Mucosa of stomach (tissue), 1 donor: ENCODE data around the gene DENND4B.
A peak's percentile ranks its signal among the peaks of the same experiment; 100 is the strongest.
"Not testable (repeated sequence)": the region's sequence is repeated elsewhere in the genome, so short reads cannot be mapped to it uniquely, and the experiment has no call there.

Experiments
- H3K27me3 ChIP-seq: one replicate; pipeline ENCODE4 v1.7.0; 2013; ENCODE audit warnings: mild to moderate bottlenecking, low read length; ENCODE audit not compliant: control insufficient read depth, insufficient read depth
- H3K36me3 ChIP-seq: one replicate; pipeline ENCODE4 v1.7.0; 2013; ENCODE audit warnings: low read length; ENCODE audit not compliant: control insufficient read depth, insufficient read depth
- H3K4me1 ChIP-seq: one replicate; pipeline ENCODE4 v1.7.0; 2013; ENCODE audit warnings: mild to moderate bottlenecking, low read length; ENCODE audit not compliant: control insufficient read depth, insufficient read depth
- H3K4me3 ChIP-seq: one replicate; pipeline ENCODE4 v1.7.0; 2013; ENCODE audit warnings: low read length
- H3K9ac ChIP-seq: one replicate; pipeline ENCODE4 v1.7.0; 2013; ENCODE audit warnings: mild to moderate bottlenecking, low read length, moderate library complexity
- H3K9me3 ChIP-seq: one replicate; pipeline ENCODE4 v1.7.0; 2013; ENCODE audit warnings: mild to moderate bottlenecking, low read length, moderate library complexity; ENCODE audit not compliant: control insufficient read depth
- donor health status: Pancreatic carcinoma.

The DENND4B gene

DNA sequence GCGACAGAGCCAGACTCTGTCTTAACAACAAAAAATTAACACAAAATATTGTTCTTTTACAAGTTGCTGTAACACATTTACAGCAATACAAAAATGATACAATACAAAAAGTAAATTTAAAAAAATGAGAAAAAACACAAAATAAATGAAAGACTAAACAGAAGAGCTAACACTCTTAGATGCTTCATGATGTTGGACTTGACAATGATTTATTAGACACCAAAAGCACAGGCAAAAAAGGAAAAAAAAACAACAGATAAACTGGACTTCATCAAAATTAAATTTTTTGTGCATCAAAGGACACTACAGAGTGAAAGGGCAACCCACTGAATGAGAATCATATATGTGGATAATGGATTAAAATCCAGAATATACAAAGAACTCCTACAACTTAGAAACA is 40.1 kb downstream of the DENND4B start:
- no peak overlapping the region for H3K4me3 ChIP-seq
- H3K36me3 ChIP-seq: no peaks in the 10 kb centered on the region
- H3K9ac ChIP-seq: no peak overlapping the region
- no peaks in the 10 kb centered on the region for H3K4me1 ChIP-seq
- H3K9me3 ChIP-seq: no peaks in the 10 kb centered on the region
- no peaks in the 10 kb centered on the region for H3K27me3 ChIP-seq

- not testable (repeated sequence) for H3K9ac ChIP-seq, H3K27me3 ChIP-seq, H3K36me3 ChIP-seq, H3K4me1 ChIP-seq, H3K4me3 ChIP-seq, H3K9me3 ChIP-seq
These were observed 40.6 kb downstream of the DENND4B start for GRCh38 chr1:153905908-153906307.

DNA sequence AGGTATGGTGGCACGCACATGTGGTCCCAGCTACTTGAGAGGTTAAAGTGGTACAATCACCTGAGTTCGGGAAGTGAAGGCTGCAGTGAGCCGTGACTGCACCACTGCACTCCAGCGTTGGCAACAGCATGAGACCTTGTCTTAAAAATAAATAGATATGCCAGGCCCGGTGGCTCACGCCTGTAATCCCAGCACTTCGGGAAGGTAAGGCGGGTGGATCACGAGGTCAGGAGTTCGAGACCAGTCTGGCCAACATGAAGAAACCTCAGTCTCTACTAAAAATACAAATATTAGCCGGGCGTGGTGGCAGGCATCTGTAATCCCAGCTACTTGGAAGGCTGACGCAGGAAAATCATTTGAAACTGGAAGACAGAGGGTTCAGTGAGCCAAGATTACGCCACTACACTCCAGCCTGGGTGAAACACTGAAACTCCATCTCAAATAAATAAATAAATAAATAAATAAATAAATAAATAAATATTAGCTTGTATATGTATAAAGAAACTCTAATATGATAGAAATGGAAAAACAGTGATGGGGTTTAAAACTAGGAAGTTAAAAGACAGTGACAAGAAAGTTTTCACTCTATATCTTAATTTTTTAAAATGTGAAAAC is 42.6 kb downstream of the DENND4B start:
- Histone ChIP-seq H3K4me1 (no peaks in the 10 kb centered on the region), H3K9ac (no peak overlapping the region), H3K4me3 (no peak overlapping the region), H3K9me3 (no peaks in the 10 kb centered on the region), H3K36me3 (no peaks in the 10 kb centered on the region), H3K27me3 (no peaks in the 10 kb centered on the region)

DNA sequence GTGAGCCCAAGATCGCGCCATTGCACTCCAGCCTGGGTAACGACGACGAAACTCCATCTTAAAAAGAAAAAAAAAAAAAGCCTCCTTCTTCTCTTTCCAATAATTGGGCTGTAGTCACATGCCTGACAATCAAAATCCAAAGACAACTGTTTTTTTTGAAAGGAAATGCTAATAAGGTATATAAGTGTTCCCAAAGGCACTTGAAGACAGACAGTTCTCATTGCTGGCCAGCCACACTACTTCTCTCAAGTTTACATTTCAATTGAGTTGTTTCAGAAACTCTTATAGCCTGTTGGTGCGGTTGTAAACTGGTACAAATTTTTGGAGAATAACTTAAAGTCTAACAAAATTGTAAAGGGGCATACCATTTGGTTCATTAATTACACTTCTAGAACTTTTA is 47.0 kb downstream of the DENND4B start:
- H3K27me3 ChIP-seq: no peaks in the 10 kb centered on the region
- H3K9ac ChIP-seq: no peak overlapping the region
- no peaks in the 10 kb centered on the region for H3K9me3 ChIP-seq
- H3K4me3 ChIP-seq: no peak overlapping the region
- no peaks in the 10 kb centered on the region for H3K4me1 ChIP-seq
- H3K36me3 ChIP-seq: no peaks in the 10 kb centered on the region

DNA sequence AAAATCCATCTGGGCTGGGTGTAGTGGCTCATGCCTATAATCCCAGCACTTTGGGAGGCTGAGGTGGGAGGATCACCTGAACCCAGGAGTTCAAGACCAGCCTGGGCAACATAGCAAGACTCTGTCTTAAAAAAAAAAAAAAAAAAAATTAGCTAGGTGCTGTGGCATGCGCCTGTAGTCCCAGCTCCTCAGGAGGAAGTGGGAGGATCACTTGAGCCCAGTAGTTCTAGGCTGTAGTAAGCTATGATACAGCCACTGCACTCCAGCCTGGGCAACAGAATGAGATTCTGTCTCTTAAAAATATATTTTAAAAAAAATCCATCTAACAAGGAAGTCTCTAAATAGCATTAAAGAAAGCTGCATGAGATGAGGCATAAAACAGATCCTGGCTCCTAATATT is 50.7 kb downstream of the DENND4B start:
- not testable (repeated sequence) for H3K9me3 ChIP-seq, H3K4me1 ChIP-seq, H3K36me3 ChIP-seq, H3K27me3 ChIP-seq, H3K4me3 ChIP-seq, H3K9ac ChIP-seq

DNA sequence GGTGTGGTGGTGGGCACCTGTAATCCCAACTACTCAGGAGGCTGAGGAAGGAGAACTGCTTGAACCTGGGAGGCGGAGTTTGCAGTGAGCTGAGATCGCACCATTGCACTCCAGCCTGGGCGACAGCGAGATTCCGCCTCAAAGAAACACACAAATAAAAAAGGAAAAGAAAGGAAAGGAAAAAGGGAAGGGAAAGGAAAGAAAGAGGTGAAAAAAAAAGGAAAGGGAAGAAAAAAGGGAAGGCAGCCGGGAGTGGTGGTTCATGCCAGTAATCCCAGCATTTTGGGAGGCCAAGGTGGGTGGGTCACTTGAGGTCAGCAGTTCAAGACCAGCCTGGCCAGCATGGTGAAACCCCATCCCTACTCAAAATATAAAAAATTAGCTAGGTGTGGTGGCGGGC is 55.5 kb downstream of the DENND4B start:
- H3K9me3 ChIP-seq, H3K27me3 ChIP-seq, H3K36me3 ChIP-seq, H3K4me3 ChIP-seq, H3K9ac ChIP-seq: not testable (repeated sequence)
- H3K4me1 ChIP-seq: peaks cover 13% of the 10 kb centered on the region

DNA sequence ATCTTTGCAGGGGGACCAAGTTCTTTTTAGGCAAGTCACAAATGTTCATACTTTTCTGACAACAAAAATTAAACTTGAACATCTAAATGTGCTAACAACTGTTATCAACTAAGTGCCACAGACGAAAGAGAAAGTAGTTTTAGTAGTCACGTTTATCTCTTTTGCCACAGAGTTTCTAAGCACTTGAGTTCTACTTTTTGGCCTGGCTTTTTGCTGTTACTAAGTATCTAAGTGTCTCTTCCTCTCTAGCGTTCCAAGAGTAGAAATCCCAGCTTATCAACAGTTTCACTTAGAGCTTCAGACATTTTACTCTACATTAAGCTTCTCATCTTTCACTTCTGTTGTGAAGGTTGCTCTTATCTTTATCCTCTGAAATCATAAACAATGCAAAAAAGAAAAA is 58.0 kb downstream of the DENND4B start:
- peaks cover 13% of the 10 kb centered on the region for H3K4me1 ChIP-seq
- H3K27me3 ChIP-seq: no peaks in the 10 kb centered on the region
- H3K9ac ChIP-seq: no peak overlapping the region
- no peak overlapping the region for H3K4me3 ChIP-seq
- H3K9me3 ChIP-seq: no peaks in the 10 kb centered on the region
- H3K36me3 ChIP-seq: no peaks in the 10 kb centered on the region

- H3K36me3 ChIP-seq: no peaks in the 10 kb centered on the region
- H3K4me3 ChIP-seq: no peak overlapping the region
- H3K27me3 ChIP-seq: no peaks in the 10 kb centered on the region
- H3K4me1 ChIP-seq: peaks cover 29% of the 10 kb centered on the region
- H3K9me3 ChIP-seq: no peaks in the 10 kb centered on the region
- no peak overlapping the region for H3K9ac ChIP-seq
These were observed 60.4 kb downstream of the DENND4B start for GRCh38 chr1:153886127-153886526.

DNA sequence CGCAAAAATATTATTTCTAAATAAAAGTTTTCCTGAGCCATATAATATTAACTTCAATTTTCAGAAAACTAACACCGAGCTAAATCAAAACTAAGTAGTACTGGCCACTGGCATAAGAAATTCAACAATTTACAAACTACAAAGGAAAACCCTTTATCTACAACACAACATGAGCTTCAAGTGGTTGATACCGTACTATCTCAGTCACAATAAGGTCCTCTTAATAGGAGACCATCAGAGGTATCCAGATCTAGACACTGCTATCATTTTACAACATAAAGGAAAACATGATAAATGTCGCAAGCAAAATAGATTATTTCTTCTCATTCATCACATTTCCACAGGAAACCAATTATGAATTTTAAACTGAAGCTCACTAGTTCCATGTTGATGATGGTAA is 63.3 kb downstream of the DENND4B start:
- no peaks in the 10 kb centered on the region for H3K27me3 ChIP-seq
- no peak overlapping the region for H3K9ac ChIP-seq
- no peaks in the 10 kb centered on the region for H3K36me3 ChIP-seq
- H3K4me1 ChIP-seq: peaks cover 27% of the 10 kb centered on the region
- no peaks in the 10 kb centered on the region for H3K9me3 ChIP-seq
- no peak overlapping the region for H3K4me3 ChIP-seq

DNA sequence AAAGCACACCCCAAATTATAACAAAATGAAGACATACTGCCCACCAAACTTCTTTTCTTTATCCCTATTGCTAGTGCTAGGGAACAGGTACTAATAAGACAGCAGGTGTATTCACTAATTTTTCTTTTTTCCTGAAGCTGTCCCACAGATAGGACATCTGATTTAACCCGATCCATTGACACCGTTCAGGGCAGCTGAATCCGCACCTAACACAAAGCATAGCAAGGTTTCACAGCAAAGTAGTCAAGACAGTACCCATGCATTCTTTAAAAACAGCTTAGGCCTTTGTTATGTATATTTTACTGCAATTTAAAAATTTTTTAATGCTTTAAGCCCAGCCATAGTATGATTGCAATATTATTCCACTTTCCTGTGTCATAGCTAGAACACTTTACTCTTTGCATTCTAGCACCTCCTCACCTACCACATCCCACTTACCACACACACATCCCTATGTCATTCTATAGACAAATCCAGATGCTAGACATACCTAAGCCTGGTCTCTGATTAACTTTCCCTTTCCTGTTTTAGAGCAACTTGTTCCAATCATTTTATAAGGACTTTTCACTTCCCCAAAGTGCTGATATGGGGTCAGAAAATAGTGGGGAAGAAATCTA is 64.1 kb downstream of the DENND4B start:
- Histone ChIP-seq H3K36me3 (no peaks in the 10 kb centered on the region), H3K9me3 (no peaks in the 10 kb centered on the region), H3K27me3 (no peaks in the 10 kb centered on the region), H3K4me1 (peaks cover 27% of the 10 kb centered on the region), H3K4me3 (no peak overlapping the region), H3K9ac (no peak overlapping the region)

DNA sequence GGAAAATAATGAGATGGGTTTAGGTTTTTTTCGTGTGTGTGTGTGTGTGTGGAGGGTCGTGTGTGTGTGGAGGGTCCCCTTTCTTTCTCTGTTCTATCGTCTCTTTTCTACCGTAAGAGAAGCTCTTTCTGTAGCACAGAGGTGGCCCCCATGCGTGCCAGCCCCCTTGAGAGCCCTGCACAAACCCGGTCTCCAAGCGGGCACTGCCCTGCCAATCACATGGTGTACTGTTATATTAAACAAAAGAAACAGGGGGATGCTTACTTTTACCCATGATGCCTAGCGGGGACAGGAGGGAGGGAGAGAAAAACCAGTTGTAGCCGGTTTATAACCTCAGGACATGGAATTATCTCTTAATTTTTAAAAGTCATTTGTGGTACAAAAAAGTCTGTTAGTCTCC is 64.8 kb downstream of the DENND4B start:
- peak overlapping the region; percentile 1 for H3K9ac ChIP-seq
- no peaks in the 10 kb centered on the region for H3K9me3 ChIP-seq
- no peaks in the 10 kb centered on the region for H3K36me3 ChIP-seq
- H3K4me3 ChIP-seq: no peak overlapping the region
- no peaks in the 10 kb centered on the region for H3K27me3 ChIP-seq
- H3K4me1 ChIP-seq: peaks cover 27% of the 10 kb centered on the region

DNA sequence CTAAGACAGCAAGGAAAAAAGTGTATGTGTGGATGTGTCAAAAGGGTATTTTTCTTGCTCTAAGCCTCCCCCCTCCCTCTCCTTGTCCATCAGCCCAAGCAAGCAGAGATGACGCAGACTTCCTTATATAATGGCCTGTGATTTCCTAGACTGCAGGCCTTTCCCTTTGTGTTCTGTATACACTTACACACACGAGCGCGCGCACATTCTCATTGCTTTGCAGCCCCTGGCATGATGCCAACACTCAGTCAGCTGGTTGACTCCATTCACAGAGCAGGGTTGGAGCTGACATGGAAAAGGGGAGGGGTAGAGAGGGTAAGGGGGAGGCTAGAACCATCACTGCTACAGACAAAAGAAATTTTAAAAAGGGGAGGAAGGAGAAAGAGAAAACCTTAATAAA is 65.6 kb downstream of the DENND4B start:
- peak overlapping the region; percentile 53 for H3K9ac ChIP-seq
- H3K27me3 ChIP-seq: no peaks in the 10 kb centered on the region
- H3K9me3 ChIP-seq: no peaks in the 10 kb centered on the region
- no peaks in the 10 kb centered on the region for H3K36me3 ChIP-seq
- H3K4me3 ChIP-seq: no peak overlapping the region
- peaks cover 27% of the 10 kb centered on the region for H3K4me1 ChIP-seq

GRCh38 chr1:153880024-153880423 is 66.5 kb downstream of the DENND4B start:
- peaks cover 32% of the 10 kb centered on the region for H3K4me1 ChIP-seq
- H3K36me3 ChIP-seq: no peaks in the 10 kb centered on the region
- H3K4me3 ChIP-seq: no peak overlapping the region
- no peaks in the 10 kb centered on the region for H3K27me3 ChIP-seq
- peak overlapping the region; percentile 53 for H3K9ac ChIP-seq
- no peaks in the 10 kb centered on the region for H3K9me3 ChIP-seq
